ENCODE data around the gene RNF25. TPM values are rescaled to one million over a fixed set of nuclear protein-coding genes. Genes with fewer than 3 reads are reported as not detected.

The RNF25 gene
- total and polyA plus RNA-seq, 2 of the 8 experiments (the other 6 are each of a cell fraction or from before 2014, with no cell fraction given): 19.6 to 29.6 TPM

- TF ChIP-seq E2F6 (IDR thresholded peaks at IDR 0.05): no peak
- no peak for TF ChIP-seq TCF12 (IDR thresholded peaks at IDR 0.05; ENCODE audit: low read depth, low read length)
- TF ChIP-seq JUND (IDR thresholded peaks at IDR 0.05; ENCODE audit: low read length): no peak
Observed at GRCh38 chr2:218721488-218721887, 49.7 kb upstream of the RNF25 start (continued).

Measured in H1 (cell line).